Neuronal stem cell (in vitro differentiated cells): Measurements from ENCODE around the gene OR10D3.

Experiments used
- DNase-seq: peaks from one replicate; pipeline ENCODE4 v3.0.0-alpha.2; 2013; ENCODE audit warnings: low spot score
- H2AFZ ChIP-seq: one replicate; pipeline ENCODE4 v1.6.1; 2013; ENCODE audit warnings: mild to moderate bottlenecking, low read length, inconsistent platforms
- H2AK5ac ChIP-seq: 2 replicates; pipeline ENCODE4 v1.6.1; 2013; ENCODE audit warnings: low read depth, mild to moderate bottlenecking, inconsistent platforms, low read length, moderate library complexity, mixed read lengths
- H2BK120ac ChIP-seq: 2 replicates; pipeline ENCODE4 v1.6.1; 2013; ENCODE audit warnings: low read depth, mild to moderate bottlenecking, inconsistent platforms, low read length, moderate library complexity, mixed read lengths
- H2BK12ac ChIP-seq: one replicate; pipeline ENCODE4 v1.6.1; 2013; ENCODE audit warnings: low read length, inconsistent platforms
- H2BK15ac ChIP-seq: 2 replicates; pipeline ENCODE4 v1.6.1; 2013; ENCODE audit warnings: mild to moderate bottlenecking, low read length, inconsistent platforms, mixed read lengths
- H2BK5ac ChIP-seq: one replicate; pipeline ENCODE4 v1.6.1; 2013; ENCODE audit warnings: inconsistent platforms, mild to moderate bottlenecking, low read length, moderate library complexity
- H3K14ac ChIP-seq: one replicate; pipeline ENCODE4 v1.6.1; 2013; ENCODE audit warnings: low read length, inconsistent platforms
- H3K18ac ChIP-seq: 2 replicates; pipeline ENCODE4 v1.6.1; 2013; ENCODE audit warnings: low read length, inconsistent platforms
- H3K23ac ChIP-seq: 2 replicates; pipeline ENCODE4 v1.6.1; 2013; ENCODE audit warnings: low read depth, mild to moderate bottlenecking, mixed read lengths, low read length, inconsistent platforms; ENCODE audit not compliant: poor library complexity
- H3K27ac ChIP-seq: replicated peaks from 3 replicates; pipeline ENCODE4 v1.5.1; 2013; ENCODE audit warnings: low read length, inconsistent platforms
- H3K27me3 ChIP-seq, 3 experiments: 2 replicates each; pipeline ENCODE4 v1.6.1; 2013; ENCODE audit warnings: low read length in 3 of 3, mild to moderate bottlenecking in 2 of 3, inconsistent platforms in 1 of 3, low read depth in 1 of 3, mixed read lengths in 1 of 3, moderate library complexity in 1 of 3; ENCODE audit not compliant: control insufficient read depth in 3 of 3, insufficient read depth in 3 of 3
- H3K36me3 ChIP-seq, 2 donors: replicated peaks in 1 of 2; 2 replicates each; pipeline ENCODE4 v1.6.1; 2013; ENCODE audit warnings: low read length in 2 of 2; ENCODE audit not compliant: control insufficient read depth in 2 of 2, insufficient read depth in 2 of 2
- H3K4ac ChIP-seq: 2 replicates; pipeline ENCODE4 v1.6.1; 2013; ENCODE audit warnings: inconsistent platforms, mild to moderate bottlenecking, low read length, moderate library complexity
- H3K4me1 ChIP-seq, 2 donors: 1 replicate in 1 of 2; 2 replicates in 1 of 2; pipeline ENCODE4 v1.6.1; 2013; ENCODE audit warnings: low read length in 2 of 2, low read depth in 1 of 2; ENCODE audit not compliant: control insufficient read depth in 2 of 2, insufficient read depth in 1 of 2
- H3K4me2 ChIP-seq: one replicate; pipeline ENCODE4 v1.6.1; 2013; ENCODE audit warnings: mild to moderate bottlenecking, low read length, inconsistent platforms; ENCODE audit not compliant: insufficient read depth, poor library complexity, severe bottlenecking
- H3K4me3 ChIP-seq, 2 donors: 2 replicates each; pipeline ENCODE4 v1.5.1; 2013; ENCODE audit warnings: low read length in 2 of 2, mild to moderate bottlenecking in 2 of 2, inconsistent platforms in 1 of 2, moderate library complexity in 1 of 2
- H3K79me1 ChIP-seq: one replicate; pipeline ENCODE4 v1.6.1; 2013; ENCODE audit warnings: low read depth, mild to moderate bottlenecking, inconsistent platforms, low read length, moderate library complexity
- H3K9ac ChIP-seq: one replicate; pipeline ENCODE4 v1.6.1; 2013; ENCODE audit warnings: mild to moderate bottlenecking, low read depth, low read length, inconsistent platforms; ENCODE audit not compliant: poor library complexity
- H3K9me3 ChIP-seq, 2 donors: replicated peaks in 1 of 2; 2 replicates each; pipeline versions ENCODE3 to v1.6.1; 2013; ENCODE audit warnings: low read length in 2 of 2, mild to moderate bottlenecking in 2 of 2, inconsistent platforms in 1 of 2, low read depth in 1 of 2, mixed read lengths in 1 of 2, moderate library complexity in 1 of 2; ENCODE audit not compliant: control insufficient read depth in 2 of 2, insufficient read depth in 1 of 2
- H4K8ac ChIP-seq: one replicate; pipeline ENCODE4 v1.6.1; 2013; ENCODE audit warnings: low read depth, mild to moderate bottlenecking, inconsistent platforms, low read length, moderate library complexity
- H4K91ac ChIP-seq: one replicate; pipeline ENCODE4 v1.6.1; 2013; ENCODE audit warnings: low read length, low read depth, mild to moderate bottlenecking, inconsistent platforms; ENCODE audit not compliant: poor library complexity
- WGBS, 2 donors: extraction: QIAGEN DNeasy Blood & Tissue Kit; methylation state at CpG; one replicate each; pipeline ENCODE4 v1.1.7; 2013; ENCODE audit warnings: missing lambda C conversion rate in 2 of 2, mixed read lengths in 1 of 2; ENCODE audit not compliant: insufficient read length in 2 of 2, insufficient replicate concordance in 1 of 2; ENCODE audit errors: extremely low coverage in 2 of 2; 5-methylcytosine and 5-hydroxymethylcytosine counted together

The OR10D3 gene

GRCh38 chr11:124179310-124179709 is 3.8 kb upstream of the OR10D3 start:
- no peaks in the 10 kb centered on the region for H3K27me3 ChIP-seq
- DNase-seq: no peak
- H3K23ac ChIP-seq: no peak overlapping the region
- no peak overlapping the region for H2BK15ac ChIP-seq
- no peak overlapping the region for H3K4me2 ChIP-seq
- H3K4me3 ChIP-seq: no peak overlapping the region
- H2AK5ac ChIP-seq: no peak overlapping the region
- H3K4ac ChIP-seq: no peak overlapping the region
- H3K9ac ChIP-seq: no peak overlapping the region
- no peak overlapping the region for H2BK120ac ChIP-seq
- no peak overlapping the region for H4K8ac ChIP-seq
- no CpG with 5 or more reads among the region's 1 CpG for WGBS, 2 donors
- H4K91ac ChIP-seq: no peak overlapping the region
- H3K14ac ChIP-seq: no peak overlapping the region
- H3K36me3 ChIP-seq: no peaks in the 10 kb centered on the region
- H3K27ac ChIP-seq: no peak overlapping the region
- H2BK5ac ChIP-seq: no peak overlapping the region
- H3K79me1 ChIP-seq: no peaks in the 10 kb centered on the region
- H2AFZ ChIP-seq: no peak overlapping the region
- no peak overlapping the region for H3K18ac ChIP-seq
- H2BK12ac ChIP-seq: no peak overlapping the region
- peaks cover 2 to 3% of the 10 kb centered on the region in 2 donors for H3K4me1 ChIP-seq
- no peaks in the 10 kb centered on the region for H3K9me3 ChIP-seq

- Histone ChIP-seq H3K27me3 (no peaks in the 10 kb centered on the region), H3K23ac (no peak overlapping the region), H2AFZ (peak overlapping the region; percentile 46), H3K4me2 (no peak overlapping the region), H2BK15ac (no peak overlapping the region), H3K4ac (no peak overlapping the region), H3K4me1 (peaks cover 0 to 8% of the 10 kb centered on the region in 2 donors), H3K9ac (no peak overlapping the region), H2BK5ac (no peak overlapping the region), H3K18ac (no peak overlapping the region), H4K91ac (no peak overlapping the region), H2BK120ac (no peak overlapping the region), H2AK5ac (no peak overlapping the region), H3K79me1 (no peaks in the 10 kb centered on the region), H3K14ac (no peak overlapping the region), H4K8ac (no peak overlapping the region), H3K4me3 (no peak overlapping the region), H3K9me3 (peaks cover 0 to 2% of the 10 kb centered on the region in 2 donors), H3K36me3 (no peaks in the 10 kb centered on the region), H3K27ac (no peak overlapping the region), H2BK12ac (no peak overlapping the region)
- WGBS, 2 donors: no CpG with 5 or more reads among the region's 2 CpGs
- no peak for DNase-seq
Measured at GRCh38 chr11:124190298-124191139, 7.4 kb downstream of the OR10D3 start.

- H3K9ac ChIP-seq: no peak overlapping the region
- no peak overlapping the region for H2AFZ ChIP-seq
- H3K4me1 ChIP-seq: peaks cover 0 to 8% of the 10 kb centered on the region in 2 donors
- no peak overlapping the region for H2BK5ac ChIP-seq
- no peak overlapping the region for H2BK15ac ChIP-seq
- no peak overlapping the region for H2BK120ac ChIP-seq
- H3K27me3 ChIP-seq: no peaks in the 10 kb centered on the region
- no peaks in the 10 kb centered on the region for H3K79me1 ChIP-seq
- no peak overlapping the region for H4K91ac ChIP-seq
- H3K4me2 ChIP-seq: no peak overlapping the region
- no peak overlapping the region for H3K4ac ChIP-seq
- H3K9me3 ChIP-seq: peaks cover 0 to 2% of the 10 kb centered on the region in 2 donors
- H2AK5ac ChIP-seq: no peak overlapping the region
- H3K18ac ChIP-seq: no peak overlapping the region
- H2BK12ac ChIP-seq: no peak overlapping the region
- H3K23ac ChIP-seq: no peak overlapping the region
- H3K36me3 ChIP-seq: no peaks in the 10 kb centered on the region
- H3K27ac ChIP-seq: no peak overlapping the region
- H3K14ac ChIP-seq: no peak overlapping the region
- no peak overlapping the region for H3K4me3 ChIP-seq
- no CpG with 5 or more reads among the region's 6 CpGs for WGBS, 2 donors
- no peak for DNase-seq
- H4K8ac ChIP-seq: no peak overlapping the region
Measured at GRCh38 chr11:124193221-124194010, 10.3 kb downstream of the OR10D3 start.
